Measurements from ENCODE around the gene CUL4B. TPM values are rescaled to one million over a fixed set of nuclear protein-coding genes. Genes with fewer than 3 reads are reported as not detected.

Gene CUL4B
- total RNA-seq (10 to 100 TPM; 13.4 to 28.5 (median 19.7) TPM), polyA plus RNA-seq (10 to 100 TPM in 1 of 2 donors, 1 to 10 TPM in 1; 7.5 to 13.7 TPM)
- long read RNA-seq, donor 1, full-length matches to known transcripts: 7 of 13 reads
- long read RNA-seq, donor 1, partial matches to known transcripts: 0 of 13 reads
- long read RNA-seq, donor 1, other reads (novel, unspliced or antisense): 6 of 13 reads
- long read RNA-seq, donor 2, full-length matches to known transcripts: 13 of 21 reads
- long read RNA-seq, donor 2, partial matches to known transcripts: 1 of 21 reads
- long read RNA-seq, donor 2, other reads (novel, unspliced or antisense): 7 of 21 reads
- long read RNA-seq, donor 3, full-length matches to known transcripts: 19 of 21 reads
- long read RNA-seq, donor 3, partial matches to known transcripts: 1 of 21 reads
- long read RNA-seq, donor 3, other reads (novel, unspliced or antisense): 1 of 21 reads

DNA sequence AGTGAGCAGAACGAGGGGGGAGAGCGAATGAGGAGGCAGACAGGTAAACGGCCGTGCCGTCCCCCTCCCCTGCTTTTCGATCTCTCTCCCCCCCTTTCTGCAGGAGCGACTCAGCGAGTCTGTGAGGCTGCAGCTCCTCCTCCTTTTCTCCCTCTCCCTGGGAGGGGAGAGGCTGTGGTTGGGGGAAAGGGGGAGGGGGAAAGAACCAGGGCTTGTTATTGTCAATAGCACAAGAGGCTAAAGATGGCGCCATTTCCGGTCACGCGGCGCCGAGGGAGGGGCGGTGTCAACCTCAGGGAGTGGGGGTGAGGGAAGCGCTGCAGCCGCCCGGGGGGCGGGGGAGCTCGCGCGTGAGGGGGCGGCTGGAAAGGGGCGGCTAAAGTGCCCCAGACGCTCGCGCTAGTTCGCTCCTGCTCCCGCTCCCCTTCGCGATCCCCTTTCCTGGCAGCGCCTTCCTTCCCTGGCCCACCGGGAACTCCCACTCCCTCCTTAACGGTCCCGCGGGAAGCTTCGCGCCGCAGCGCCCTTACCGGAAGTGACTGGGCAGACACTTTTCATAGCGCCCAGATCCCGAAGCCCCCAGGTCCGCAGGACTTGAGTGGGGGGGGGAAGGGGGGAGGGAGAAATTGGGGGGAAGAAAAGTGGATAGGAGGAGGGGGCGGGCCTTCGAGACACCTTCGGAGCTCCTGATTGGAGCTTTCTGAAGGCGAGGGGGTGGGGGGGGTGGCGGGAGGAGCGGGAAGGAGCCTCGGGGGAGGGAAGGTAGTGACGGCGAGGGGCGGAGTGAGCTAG is at the start of gene CUL4B:
CUL4B (minus strand) TSS at position 121 of the 792 bp plus-strand sequence. CDS start 324 bp downstream, outside the sequence.
- H3K4me3 ChIP-seq: peak within 1 kb of the TSS; percentile 42 to 94 (median 68)
- intact Hi-C loops (cut with DNase I): loop anchor here in 9 of 10 donors (1.0 to 5.0 kb wide), 6 partner anchors 41 to 74 kb away; partner anchors contain the start of genes MCTS1 (in 8 of the 9) and C1GALT1C1 (in 3 of the 9)
- peak within 1 kb of the TSS; percentile 94 to 100 (median 97) for H3K27ac ChIP-seq
- ATAC-seq (peak; percentile 94 to 96 (median 96)), DNase-seq (peak; percentile 92 to 94 (median 94))
- H3K27me3 ChIP-seq: no peaks in the 10 kb centered on the region
- TF ChIP-seq POLR2A (IDR thresholded peaks at IDR 0.05): peak in 1 of 2 donors; percentile 64
- TF ChIP-seq, protein P1, sequence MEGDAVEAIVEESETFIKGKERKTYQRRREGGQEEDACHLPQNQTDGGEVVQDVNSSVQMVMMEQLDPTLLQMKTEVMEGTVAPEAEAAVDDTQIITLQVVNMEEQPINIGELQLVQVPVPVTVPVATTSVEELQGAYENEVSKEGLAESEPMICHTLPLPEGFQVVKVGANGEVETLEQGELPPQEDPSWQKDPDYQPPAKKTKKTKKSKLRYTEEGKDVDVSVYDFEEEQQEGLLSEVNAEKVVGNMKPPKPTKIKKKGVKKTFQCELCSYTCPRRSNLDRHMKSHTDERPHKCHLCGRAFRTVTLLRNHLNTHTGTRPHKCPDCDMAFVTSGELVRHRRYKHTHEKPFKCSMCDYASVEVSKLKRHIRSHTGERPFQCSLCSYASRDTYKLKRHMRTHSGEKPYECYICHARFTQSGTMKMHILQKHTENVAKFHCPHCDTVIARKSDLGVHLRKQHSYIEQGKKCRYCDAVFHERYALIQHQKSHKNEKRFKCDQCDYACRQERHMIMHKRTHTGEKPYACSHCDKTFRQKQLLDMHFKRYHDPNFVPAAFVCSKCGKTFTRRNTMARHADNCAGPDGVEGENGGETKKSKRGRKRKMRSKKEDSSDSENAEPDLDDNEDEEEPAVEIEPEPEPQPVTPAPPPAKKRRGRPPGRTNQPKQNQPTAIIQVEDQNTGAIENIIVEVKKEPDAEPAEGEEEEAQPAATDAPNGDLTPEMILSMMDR (IDR thresholded peaks at IDR 0.05): no peak
- H3K9me3 ChIP-seq: no peaks in the 10 kb centered on the region
- H3K4me1 ChIP-seq: peaks cover 0 to 32% (median 10%) of the 10 kb centered on the region in 12 donors
- peaks cover 0 to 19% (median 4%) of the 10 kb centered on the region in 9 donors for H3K36me3 ChIP-seq
- 1 to 31% (median 16%) methylated on average over 46 to 53 of the region's 54 CpGs for WGBS, 4 donors

DNA sequence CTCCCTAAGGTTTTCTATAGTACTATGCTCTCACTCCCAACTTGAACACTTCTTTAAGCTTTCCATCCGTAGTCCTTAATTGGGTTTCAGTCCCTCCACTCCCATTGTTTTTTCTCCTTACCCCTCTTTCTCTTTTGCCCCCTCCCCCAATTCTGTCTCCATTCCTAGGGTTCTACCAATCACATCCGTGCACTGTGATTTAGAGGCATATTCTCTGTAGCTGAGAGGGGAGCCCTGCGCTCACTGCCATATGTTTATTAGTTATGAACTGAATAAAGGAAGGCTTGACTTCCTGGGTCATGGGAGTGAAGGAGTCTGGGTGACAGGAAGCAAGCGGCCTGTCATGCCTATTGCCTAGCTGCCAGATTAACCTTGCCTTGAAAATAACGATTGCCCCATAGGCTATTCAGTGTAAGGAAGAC is 43.6 kb upstream of the CUL4B start:
- TF ChIP-seq POLR2A (IDR thresholded peaks at IDR 0.05): no peak
- TF ChIP-seq, protein P1 (IDR thresholded peaks at IDR 0.05): no peak
- peak overlapping the region; percentile 18 to 82 (median 70) for H3K4me3 ChIP-seq
- intact Hi-C loops (cut with DNase I): loop anchor here in 8 of 10 donors (1.0 to 5.0 kb wide), 3 partner anchors 42 to 44 kb away; partner anchors contain the start of gene CUL4B (in 7 of the 8)
- no peaks in the 10 kb centered on the region for H3K27me3 ChIP-seq
- H3K4me1 ChIP-seq: peaks cover 0 to 17% (median 8%) of the 10 kb centered on the region in 12 donors
- H3K36me3 ChIP-seq: peaks cover 0 to 33% (median 16%) of the 10 kb centered on the region in 9 donors
- H3K9me3 ChIP-seq: no peaks in the 10 kb centered on the region
- DNase-seq: peak in 3 of 5 donors; percentile 9 to 41 (median 25)
- 0 to 24% (median 12%) methylated on average over 5 of the region's 5 CpGs for WGBS, 4 donors
- H3K27ac ChIP-seq: peak overlapping the region; percentile 77 to 93 (median 86)
- ATAC-seq: peak; percentile 45 to 85 (median 73)

DNA sequence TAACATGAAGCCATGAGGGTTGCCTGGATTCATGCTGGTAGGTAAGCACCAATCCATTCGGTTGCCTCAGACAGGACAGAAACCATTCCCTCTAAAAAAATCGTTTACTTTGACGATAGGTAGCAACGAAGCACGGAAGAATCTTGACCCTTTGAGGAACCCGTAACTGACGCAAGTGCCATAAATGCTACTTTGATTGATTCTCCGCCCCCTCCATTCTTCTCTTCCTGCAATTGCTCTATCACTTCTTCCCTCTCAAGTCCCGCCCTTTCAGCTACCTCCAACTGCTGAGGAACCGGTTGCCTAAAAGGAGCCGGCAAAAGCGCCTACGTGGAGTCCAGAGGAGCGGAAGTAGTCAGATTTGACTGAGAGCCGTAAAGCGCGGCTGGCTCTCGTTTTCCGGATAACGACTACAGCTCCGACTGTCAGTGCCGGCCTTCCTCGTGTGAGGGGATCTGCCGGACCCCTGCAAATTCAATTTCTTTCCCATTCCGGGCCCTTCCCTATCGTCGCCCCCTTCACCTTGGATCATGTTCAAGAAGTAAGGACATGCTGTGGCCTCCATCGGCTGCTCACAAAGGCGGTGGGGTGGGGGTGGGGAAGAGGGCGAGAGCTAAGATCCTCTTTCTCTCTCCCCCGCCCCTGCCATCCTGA is 43.1 kb upstream of the CUL4B start, which contains the start of gene MCTS1:
MCTS1 (plus strand) TSS at position 395 of the 654 bp plus-strand sequence; CDS start at position 531, 136 bp downstream.
- no peaks in the 10 kb centered on the region for H3K27me3 ChIP-seq
- H3K36me3 ChIP-seq: peaks cover 0 to 27% (median 11%) of the 10 kb centered on the region in 9 donors
- 0 to 45% (median 19%) methylated on average over 29 to 31 of the region's 31 CpGs for WGBS, 4 donors
- H3K4me1 ChIP-seq: peaks cover 0 to 17% (median 8%) of the 10 kb centered on the region in 12 donors
- intact Hi-C loops (cut with DNase I): loop anchor here (1.0 to 5.0 kb wide), 6 partner anchors 26 to 44 kb away; partner anchors contain the start of genes CUL4B (in 8 of the 10) and C1GALT1C1 (in 1 of the 10)
- H3K4me3 ChIP-seq: peak within 1 kb of the TSS; percentile 18 to 82 (median 70)
- peak within 1 kb of the TSS; percentile 77 to 93 (median 86) for H3K27ac ChIP-seq
- ATAC-seq (peak; percentile 95 to 97 (median 96)), DNase-seq (peak; percentile 78 to 87 (median 85))
- TF ChIP-seq POLR2A (IDR thresholded peaks at IDR 0.05): peak in 1 of 2 donors; percentile 48
- TF ChIP-seq, protein P1 (IDR thresholded peaks at IDR 0.05): no peak
- no peaks in the 10 kb centered on the region for H3K9me3 ChIP-seq
